HG03342 (cell line): ENCODE data around the gene SYT17.
"Not testable (repeated sequence)": the region's sequence is repeated elsewhere in the genome, so short reads cannot be mapped to it uniquely, and the experiment has no call there.

Source experiments
- ATAC-seq: cut with Tn5 transposase; IDR thresholded peaks from one replicate; pipeline ENCODE4 v1.9.1; 2021; ENCODE audit warnings: mild to moderate bottlenecking, moderate library complexity; ENCODE audit not compliant: unreplicated experiment

The SYT17 gene

DNA sequence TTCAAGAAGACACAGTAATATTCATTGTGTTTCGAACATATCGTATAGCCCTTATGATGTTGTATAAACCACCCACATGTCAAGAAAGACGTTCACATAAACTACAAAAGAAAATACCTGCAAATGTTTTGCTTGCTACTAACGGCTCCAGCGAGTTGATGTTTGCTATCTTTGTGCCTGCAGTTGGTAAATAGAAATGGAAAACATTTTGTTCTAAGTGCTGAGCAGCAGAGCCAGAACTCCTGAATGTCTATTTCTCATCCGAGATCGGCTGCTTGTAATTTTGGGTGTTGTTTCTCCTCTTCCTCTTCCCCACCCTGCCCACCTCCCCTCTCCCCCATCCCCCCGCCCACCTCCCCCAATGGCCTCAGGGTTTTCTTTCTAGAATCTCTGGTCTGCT lies 5.0 kb downstream of the SYT17 start:
- no peak for ATAC-seq

DNA sequence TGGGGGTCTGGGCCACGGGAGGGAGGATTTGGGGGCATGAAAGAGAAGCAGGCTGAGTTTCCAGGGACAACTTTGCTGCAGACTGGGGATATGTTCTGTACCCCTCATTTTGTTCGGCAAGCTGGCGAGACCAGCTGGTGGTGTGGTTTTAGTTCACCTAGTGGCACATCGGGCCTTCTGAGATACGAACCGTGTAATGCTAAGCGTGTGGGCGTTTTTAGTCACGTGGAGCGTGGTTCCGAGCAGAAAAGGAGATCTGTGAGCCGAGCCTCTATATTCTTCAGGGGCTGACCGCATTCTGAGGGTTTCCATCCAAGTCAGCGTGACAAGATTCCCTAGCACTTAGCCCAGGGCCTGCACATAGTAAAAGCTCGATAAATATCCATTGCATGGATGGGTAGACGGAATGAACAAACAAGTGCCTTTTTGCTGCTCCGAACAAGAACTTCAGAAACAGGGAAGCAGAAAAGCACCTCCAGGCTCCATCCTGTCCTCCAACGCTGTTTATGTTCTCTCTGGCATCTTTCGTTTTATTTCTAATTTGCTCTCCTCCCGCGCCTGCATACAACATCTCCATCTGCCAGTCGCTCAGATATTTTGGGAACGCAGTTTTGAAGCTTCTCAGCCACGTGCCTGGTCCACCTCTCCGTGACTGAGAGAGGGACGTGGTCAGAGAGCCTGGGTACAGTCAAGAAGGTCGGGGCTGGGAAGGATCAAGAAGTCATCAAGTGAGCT lies 5.8 kb downstream of the SYT17 start:
- ATAC-seq, result no peak

DNA sequence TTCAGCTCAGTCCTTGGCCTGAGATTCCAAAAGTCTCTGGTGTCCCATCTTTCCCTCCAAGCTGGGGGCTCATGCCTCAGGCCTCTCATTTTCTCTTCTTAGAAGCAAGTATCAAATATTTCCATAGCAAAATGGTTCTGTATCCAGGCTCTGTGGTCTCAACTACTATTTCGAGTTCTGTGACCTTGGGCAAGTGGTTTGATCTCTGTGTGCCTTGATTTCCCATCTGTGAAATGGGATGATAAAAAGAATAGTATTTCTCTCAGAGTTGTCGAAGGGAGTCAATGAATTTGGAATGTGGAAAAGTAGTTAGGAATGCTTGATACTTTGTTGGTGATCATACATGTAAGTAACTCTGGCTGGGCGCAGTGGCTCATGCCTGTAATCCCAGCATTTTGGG lies 6.4 kb downstream of the SYT17 start:
- no peak for ATAC-seq

DNA sequence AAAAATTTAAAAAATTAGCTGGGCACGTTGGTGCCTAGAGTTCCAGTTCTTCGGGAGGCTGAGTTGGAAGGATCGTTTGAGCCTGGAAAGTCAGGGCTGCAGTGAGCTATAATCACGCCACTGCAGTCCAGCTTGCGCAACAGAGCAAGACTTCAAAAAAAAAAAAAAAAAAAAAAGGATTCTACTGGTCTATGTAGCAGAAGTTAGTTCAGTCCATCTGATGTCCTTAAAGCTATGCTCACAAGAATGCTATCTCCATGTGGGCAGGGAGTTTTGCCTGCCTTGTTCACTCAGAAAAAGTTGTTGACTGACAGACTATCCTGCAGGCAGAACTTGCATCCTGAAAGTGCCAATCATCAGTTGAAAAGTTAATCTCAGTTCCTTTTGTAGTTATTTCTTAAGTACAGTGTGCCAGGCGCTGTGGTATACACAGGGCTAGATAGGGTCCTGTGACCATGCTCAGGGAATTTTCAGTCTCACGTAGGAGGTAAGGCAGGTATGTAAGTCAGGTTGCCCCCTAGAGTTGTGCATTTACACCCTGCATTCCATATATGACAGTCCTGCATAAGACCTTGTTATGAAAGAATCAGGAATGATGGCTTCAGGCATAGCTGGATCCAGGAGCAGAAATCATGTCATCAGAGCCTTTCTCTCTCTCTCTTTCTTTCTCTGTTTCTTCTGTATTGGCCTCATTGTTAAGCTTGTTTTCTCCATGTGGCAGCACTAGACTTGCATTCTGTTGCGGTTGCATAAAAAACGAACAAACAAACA lies 7.6 kb downstream of the SYT17 start:
- ATAC-seq, result no peak

DNA sequence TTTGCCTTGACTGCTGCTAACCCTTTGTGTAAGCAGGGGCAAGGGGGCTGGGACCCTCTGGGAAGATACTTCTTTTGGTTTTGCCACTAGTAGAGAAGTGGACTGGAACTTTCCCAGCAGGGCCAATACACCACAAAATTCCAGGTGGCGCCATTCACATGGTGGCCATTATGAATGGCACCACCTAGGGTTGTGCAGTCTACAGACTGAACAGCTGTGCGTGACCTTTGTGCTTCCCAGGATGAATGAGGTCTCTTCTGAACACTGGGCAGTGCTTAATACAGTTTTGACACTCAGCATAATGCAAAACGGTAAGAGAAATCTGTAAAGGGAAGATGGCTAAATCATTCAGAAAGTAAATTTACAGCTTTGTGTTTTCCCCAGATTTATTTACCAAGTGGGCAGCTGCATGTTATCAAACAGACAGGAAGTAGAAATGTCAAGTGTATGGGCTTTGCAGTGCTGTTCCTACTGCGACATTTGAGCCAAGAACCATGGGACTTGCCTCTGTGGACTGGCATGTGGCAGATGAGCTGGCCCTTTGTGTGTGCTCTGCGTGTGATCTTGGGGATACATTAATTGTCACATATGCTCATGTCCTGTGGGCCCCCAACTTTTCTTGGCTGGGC lies 9.2 kb downstream of the SYT17 start:
- no peak for ATAC-seq

DNA sequence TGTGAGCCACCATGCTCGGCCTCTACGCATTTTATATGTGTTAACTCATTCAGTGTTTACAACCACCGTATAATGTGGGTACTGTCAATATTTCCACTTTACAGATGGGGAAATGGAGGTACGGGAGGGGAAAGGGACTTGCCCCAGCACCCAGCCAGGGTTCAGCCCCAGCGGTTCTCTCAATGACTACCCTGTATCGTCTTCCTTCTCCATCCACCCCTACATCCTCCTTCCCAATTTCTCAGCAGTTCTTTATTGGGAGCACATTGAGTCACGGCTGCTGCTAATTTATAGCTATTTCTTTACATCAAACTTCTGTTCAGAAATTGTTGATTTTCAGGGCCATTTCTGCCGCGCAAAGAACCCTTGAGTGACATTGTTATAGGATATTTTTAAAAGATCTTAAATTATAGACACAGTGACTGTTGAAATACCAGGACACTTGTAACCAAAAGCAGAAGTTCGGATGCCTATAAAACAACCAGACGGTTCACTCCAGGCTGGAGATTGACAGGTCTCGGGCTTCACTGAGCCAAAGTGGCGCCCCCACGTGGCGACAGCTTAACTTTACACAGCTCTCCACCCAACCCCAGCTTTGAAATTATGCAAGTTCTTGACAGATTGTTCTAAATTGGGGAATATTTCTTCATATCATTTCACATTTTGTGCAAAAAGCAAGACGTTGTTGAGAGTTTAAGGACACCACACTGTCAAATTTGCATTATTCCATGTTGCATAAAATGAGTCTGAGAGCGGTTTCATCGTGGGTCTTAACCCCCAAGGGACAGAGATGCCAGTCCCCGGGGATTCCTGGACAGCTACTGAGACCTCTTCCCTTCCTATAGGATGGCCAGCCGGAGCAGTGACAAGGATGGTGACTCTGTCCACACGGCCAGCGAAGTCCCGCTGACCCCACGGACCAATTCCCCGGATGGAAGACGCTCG lies 11.8 kb downstream of the SYT17 start:
- no peak for ATAC-seq

DNA sequence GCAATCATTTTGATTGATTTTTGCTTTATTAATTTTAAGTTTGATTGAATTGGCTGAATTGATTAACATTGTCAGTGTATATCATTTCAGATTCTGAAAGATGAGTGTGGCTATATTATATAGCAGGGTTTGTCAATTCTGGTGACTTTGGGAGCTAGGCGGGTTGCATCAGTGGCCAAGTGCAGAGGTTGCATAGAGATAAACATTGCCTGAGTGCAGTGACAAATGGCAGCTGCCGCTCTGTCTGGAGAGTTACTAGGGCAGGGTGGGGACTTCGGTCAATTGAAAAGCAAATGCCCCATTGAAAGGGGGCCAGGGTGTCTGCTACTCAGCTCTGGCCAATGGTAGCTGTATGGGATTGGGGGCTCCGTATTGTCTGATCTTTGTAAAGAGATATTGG lies 12.7 kb downstream of the SYT17 start:
- no peak for ATAC-seq

DNA sequence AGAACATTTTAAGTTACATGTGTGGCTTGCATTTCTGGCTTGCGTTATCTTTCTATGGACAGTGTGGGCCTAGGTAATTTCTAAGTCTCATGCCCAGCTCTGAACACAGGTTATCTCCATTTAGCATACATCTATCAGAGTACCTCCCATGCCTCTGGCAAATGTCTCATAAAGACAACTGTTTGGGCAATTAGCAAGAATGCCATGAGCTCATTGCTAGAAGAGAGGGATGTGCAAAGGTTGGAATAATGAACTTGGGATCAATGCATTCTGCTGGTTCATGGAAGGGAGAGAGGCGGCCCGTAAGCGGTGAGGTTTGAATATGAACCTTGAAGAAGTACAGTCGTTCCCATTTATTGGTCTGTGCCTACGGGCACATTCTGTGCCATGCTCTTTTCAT lies 14.4 kb downstream of the SYT17 start:
- no peak for ATAC-seq

DNA sequence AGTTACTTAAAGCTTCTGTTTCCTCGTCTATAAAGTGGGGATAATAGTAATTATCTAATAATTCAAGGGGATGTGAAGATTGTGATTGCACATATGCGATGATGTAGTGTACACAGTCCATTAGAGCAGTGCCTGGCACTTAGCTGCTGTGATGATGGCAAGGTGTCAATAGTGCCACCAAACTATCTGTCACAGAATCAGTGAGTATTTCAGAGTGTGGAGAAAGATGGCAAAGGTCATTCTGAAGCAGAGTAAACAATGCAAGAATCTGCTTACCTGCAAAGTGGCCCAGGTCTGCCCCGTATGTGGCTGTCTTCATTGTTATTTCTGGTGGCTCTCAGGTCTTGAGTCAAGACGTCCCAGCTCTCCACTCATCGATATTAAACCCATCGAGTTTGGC lies 15.1 kb downstream of the SYT17 start:
- no peak for ATAC-seq

DNA sequence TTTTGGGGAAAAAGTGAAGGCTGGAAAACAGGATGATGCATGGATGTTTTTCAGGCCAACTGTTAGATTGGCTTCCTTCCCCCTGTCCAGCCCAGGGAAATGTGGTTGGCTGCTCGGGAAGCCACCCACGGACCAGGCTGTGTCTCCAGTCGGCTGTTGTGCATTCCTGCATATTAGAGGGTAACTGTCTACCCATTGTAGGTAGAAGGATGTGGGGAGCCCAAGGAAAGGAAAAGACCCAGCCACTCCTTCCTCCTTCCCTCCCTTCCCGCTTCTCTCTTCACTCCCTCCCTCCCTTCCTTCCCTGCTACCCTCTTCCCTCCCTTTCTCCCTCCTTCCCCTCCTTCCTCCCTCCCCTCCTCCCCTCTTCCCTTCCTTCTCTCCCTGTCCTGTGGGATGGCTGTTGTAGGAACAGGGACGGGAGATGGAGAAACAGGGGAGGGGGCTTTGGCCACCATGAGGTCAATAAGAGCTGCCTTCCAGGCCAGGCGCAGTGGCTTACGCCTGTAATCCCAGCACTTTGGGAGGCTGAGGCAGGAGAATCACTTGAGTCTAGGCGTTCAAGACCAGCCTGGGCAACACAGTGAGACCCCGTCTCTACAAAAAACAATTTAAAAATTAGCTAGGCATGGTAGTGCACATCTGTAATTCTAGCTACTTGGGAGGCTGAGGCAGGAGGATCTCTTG lies 16.9 kb downstream of the SYT17 start:
- no peak for ATAC-seq

DNA sequence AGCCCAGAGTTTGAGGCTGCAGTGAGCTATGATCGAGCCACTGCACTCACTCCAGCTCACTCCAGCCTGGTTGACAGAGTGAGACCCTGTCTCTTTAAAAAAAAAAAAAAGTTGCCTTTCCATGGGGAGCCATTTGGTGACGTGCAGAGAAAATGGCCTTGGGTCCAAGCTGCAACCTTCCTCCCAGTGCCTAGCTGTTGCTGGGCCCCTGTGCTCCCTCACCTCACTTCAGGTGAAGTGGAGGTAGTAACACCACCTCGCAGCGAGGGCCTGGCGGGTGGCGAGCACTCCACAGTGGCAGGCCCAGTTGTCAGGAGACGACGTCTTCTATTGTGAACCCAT lies 17.4 kb downstream of the SYT17 start:
- no peak for ATAC-seq

DNA sequence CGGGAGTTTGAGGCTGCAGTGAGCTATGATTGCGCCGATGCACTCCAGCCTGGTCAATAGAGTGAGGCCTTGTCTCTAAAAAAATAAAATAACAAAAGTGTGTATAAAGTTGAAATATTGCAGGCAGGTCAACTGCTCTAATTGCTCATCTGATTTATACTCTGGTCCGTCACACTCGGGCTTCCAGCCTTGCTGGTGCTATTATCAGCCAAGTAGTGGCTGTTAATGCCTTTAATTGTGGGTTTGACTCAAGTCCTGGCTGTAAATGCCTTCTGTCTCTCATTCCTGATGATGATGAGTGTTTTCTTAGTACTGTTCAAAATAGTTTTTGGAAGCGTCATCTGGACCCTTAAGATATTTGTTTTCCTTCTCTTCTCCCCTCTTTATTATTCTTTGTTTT lies 18.4 kb downstream of the SYT17 start:
- no peak for ATAC-seq

DNA sequence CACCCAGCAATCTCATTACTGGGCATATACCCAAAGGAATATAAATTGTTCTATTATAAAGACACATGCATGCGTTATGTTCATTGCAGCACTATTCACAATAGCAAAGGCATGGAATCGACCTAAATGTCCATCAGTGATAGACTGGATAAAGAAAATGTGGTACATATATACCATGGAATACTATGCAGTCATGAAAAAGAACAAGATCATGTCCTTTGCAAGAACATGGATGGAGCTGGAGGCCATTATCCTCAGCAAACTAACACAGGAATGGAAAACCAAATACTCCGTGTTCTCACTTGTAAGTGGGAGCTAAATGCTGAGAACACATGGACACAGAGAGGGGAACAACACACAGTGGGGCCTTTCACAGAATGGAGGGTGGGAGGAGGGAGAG lies 19.9 kb downstream of the SYT17 start:
- ATAC-seq, result not testable (repeated sequence)

DNA sequence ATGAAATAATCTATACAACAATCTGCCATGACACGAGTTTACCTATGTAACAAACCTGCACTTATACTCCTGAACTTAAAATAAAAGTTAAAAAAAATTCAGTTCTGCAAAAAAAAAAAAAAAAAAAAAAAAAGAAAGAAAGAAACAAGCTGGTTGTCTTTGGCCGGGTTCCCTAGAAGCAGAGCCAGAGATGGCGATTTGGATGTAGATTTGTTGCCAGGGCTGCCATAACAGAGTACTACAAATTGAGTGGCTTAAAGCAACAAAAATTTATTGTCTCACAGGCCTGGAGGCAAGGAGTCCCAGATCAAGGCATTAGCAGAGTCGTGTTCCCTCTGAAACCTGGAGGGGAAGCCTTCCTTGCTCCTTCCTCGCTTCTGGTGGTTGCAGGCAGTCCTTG lies 20.4 kb downstream of the SYT17 start:
- no peak for ATAC-seq

DNA sequence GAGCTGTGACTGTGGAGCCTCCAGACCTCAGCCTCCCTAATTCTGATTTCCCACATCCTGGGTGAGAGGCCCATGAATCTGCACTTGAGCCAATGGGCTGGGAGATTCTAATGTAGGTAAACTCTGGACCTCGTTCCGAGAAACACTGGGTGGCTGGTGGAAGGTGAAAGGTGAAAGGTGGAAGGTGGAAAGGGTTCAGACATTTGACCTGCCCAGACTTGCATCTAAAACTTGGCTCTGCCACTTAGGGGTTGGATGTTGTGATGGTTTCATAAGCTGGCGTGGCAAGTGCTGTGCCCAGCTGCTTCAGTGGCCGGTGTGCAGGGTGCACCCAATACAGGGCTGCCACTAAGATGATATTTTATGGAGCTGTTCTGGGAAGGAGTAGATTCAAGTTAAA lies 24.8 kb downstream of the SYT17 start:
- no peak for ATAC-seq

DNA sequence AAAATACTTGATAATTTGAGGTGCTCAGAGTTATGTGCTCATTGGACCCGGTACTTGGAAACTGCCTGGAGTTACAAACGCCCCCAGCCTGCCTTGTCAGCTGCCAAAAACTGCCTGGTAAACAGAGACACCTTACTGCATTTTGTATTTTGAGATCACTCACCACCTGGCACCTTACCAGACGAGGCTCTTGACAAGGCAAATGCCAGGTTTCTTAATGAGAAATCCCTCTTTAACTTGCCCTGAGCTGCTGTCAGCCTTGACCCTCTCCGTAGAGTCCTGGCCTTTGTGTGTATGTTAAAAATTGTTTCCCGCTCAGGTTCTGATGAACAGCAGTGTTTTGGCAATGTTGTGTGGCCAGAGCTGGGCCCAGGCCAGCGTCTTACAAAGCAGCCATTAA lies 28.8 kb downstream of the SYT17 start:
- no peak for ATAC-seq

DNA sequence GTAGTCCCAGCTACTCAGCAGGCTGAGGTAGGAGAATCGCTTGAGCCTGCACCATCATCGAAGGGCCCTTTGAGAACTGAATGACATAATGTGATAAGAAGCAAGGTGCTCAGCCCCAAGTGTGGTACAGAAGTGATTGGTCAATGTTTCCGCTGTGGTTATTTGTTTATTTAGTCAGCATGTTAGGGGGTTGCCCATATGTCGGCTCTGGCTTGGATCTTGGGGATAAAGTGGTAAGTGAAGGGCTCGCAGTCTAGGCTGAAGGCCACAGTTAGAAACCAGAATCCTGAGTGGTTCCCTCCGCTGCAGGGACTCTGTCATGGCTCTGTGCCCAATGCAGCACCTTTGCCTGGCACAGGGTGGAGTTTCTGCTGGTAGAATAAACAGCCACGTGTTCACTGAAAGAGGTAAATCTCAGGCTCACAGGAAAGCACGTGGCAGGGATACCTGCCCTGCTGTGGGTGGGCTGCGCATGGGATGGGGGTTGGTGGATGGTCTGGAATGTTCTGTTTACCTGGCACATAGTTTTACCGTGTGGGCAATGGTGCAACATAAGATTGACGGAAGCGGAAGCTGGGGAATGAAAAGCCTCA lies 35.4 kb downstream of the SYT17 start:
- ATAC-seq, result no peak

DNA sequence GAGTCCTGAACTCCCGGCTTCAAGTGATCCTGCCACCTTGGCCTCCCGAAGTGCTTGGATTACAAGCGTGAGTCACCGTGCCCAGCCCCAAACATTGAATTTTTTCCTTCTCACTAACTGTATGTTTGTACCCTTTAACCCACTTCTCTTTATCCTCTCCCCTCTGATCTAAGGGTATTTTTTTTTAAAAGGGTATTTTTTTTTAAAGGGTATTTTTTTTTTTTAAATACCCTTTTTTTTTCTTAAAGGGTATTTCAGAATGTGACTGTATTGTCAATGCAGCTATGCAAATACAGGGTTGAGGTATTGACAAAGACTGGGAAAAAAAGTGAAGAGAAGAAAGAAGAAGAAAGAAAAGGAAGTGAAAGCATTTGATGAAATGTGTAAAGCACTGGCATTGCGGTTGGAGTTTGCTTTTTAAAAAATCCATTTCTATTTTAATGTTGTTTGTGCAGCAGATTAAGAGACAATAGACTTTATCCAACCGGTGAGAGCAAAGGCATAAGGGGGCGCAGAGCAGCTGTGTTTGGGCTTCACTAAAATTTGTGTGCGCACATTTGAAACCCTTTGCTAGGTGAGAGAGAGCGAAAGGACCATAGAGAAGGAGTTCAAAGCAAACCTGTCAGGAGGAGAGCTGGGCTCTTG lies 42.4 kb downstream of the SYT17 start:
- ATAC-seq, result peak; percentile 70

DNA sequence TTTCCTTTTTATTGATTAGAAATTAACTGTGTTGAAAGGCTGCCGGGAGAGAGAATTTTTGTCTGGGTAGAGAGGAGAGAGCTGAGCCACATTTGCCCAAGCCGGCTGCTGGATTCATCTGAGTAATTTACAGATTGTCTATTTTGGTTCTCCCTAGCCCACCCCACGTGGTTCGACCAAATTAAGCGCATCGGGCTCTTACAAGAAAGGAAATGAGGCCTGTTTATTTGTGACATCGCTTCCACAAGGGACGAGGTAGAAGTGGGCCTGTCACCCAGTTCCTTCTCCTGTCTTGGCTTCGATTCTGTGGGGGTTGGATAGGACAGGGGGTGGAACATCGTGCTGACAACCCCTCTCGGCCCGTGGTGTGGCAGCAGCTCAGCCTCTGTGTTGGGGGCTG lies 42.9 kb downstream of the SYT17 start:
- peak; percentile 48 for ATAC-seq

DNA sequence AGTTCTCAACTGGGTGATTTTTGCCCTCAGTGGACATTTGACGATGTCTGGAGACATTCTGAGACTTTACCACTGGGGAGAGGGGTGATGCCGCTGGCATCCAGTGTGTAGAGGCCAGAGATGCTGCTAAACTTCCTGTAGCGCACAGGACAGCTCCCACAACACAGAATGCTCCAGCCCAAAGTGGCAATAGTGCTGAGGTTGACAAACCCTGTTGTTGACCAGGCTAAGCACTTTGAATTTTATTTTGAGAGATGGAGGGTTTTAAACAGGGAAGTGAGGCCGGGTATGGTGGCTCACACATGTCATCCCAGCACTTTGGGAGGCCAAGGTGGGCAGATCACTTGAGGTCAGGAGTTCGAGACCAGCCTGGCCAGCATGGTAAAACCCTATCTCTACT lies 44.0 kb downstream of the SYT17 start:
- ATAC-seq, result no peak
